Kidney epithelial cell (primary cell): ENCODE data around the gene FUS. TPM values are rescaled to one million over a fixed set of nuclear protein-coding genes. Genes with fewer than 3 reads are reported as not detected.

Source experiments
- DNase-seq: peaks from one replicate; pipeline ENCODE4 v3.0.0-alpha.2; 2010; ENCODE audit warnings: low read depth
- H3K27me3 ChIP-seq: 2 replicates; pipeline ENCODE4 v1.6.0; 2011; ENCODE audit warnings: low read length; ENCODE audit not compliant: control insufficient read depth, insufficient read depth
- H3K36me3 ChIP-seq: 2 replicates; pipeline ENCODE4 v1.5.1; 2011; ENCODE audit warnings: low read length; ENCODE audit not compliant: control insufficient read depth, insufficient read depth
- H3K4me3 ChIP-seq: 2 replicates; pipeline ENCODE4 v1.5.1; 2011; ENCODE audit warnings: low read depth, mild to moderate bottlenecking, control low read depth, low read length
- CTCF ChIP-seq: IDR thresholded peaks from 2 replicates; pipeline ENCODE4 v1.5.1; 2011; ENCODE audit warnings: mild to moderate bottlenecking, moderate library complexity, low read length, control low read depth, inconsistent platforms; ENCODE audit not compliant: insufficient read depth, poor library complexity, severe bottlenecking
- total RNA-seq: library from RNA; depleted of rRNA; stranded (reverse); fragments of >200 nt; gene quantifications from 2 replicates; pipeline ENCODE4 v1.2.3, GENCODE V29; 2015

Gene FUS
- total RNA-seq, 1 donor from 2014 or later, result 71.9 TPM

DNA sequence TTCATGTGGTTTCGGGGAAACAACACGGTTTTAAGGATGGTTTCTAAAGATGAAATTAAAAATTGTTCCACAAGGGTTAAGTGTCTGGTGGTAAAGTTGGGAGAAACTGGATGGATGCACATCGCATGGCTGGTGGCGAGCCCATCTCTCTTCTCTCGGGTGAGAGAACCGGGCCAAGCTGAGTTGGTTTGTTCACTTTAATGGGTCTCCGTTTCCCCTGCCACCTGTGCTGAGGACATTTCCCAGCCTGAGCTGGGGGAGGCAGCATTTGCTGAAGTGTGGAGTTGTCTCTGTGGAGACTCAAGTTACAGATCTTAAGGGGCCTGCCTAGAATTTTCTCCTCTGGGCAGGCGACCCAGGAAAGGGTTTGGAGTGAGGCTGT, 7.9 kb downstream of the FUS start:
- H3K4me3 ChIP-seq, result no peak overlapping the region
- H3K27me3 ChIP-seq, result no peaks in the 10 kb centered on the region
- no peak for TF ChIP-seq CTCF
- no peak for DNase-seq
- peaks cover 12% of the 10 kb centered on the region for H3K36me3 ChIP-seq

DNA sequence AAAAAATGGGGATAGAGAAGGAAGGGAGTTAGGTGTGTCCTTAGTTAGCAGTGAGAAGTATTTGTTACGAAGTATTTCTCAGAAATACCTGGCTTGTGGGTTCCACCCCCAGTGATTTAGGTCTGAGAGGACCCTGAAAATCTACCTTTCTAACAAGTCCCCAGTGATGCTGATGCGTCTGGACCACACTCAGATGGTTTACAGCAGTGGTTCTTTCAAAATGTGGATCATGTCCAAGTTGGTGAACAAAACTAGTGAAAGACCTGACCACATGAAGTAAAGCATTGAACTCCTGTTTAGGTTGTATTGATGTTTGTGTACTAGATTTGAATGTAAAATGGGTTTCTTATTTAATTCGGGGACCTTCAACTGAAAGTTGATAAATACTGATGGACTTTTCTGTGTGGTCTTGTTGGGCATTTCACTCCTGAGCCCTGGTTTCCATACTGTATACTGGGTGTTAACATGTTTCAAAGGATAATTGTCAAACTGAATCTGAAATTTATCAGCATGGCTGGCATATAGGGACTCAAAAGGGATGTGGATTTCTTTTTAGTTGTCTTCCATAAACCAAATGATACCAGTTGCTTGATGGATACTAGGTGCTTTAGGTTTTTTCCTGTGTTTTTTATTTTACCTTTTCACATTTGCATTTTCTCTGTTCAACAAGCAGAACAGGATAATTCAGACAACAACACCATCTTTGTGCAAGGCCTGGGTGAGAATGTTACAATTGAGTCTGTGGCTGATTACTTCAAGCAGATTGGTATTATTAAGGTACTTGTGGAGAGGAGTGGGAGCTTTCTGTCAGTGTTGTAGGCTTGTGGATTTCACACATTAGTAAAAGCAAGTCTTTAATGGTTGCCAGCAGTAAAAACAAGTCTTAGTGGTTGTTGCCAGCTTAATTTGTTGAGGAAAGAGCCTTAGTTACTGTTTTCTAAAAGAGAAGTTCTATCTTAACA, 8.8 kb downstream of the FUS start:
- H3K4me3 ChIP-seq, result no peak overlapping the region
- DNase-seq, result no peak
- H3K36me3 ChIP-seq, result peaks cover 12% of the 10 kb centered on the region
- no peak for TF ChIP-seq CTCF
- no peaks in the 10 kb centered on the region for H3K27me3 ChIP-seq

GRCh38 chr16:31189412-31189778, 9.5 kb downstream of the FUS start:
- H3K27me3 ChIP-seq, result no peaks in the 10 kb centered on the region
- no peak overlapping the region for H3K4me3 ChIP-seq
- no peak for DNase-seq
- TF ChIP-seq CTCF, result no peak
- peaks cover 12% of the 10 kb centered on the region for H3K36me3 ChIP-seq

- Histone ChIP-seq H3K27me3 (no peaks in the 10 kb centered on the region), H3K36me3 (peaks cover 15% of the 10 kb centered on the region), H3K4me3 (no peak overlapping the region)
- no peak for TF ChIP-seq CTCF
- DNase-seq, result no peak
These were observed 10.1 kb downstream of the FUS start for GRCh38 chr16:31190061-31190460.

- DNase-seq, result no peak
- H3K36me3 ChIP-seq, result peaks cover 13% of the 10 kb centered on the region
- H3K27me3 ChIP-seq, result no peaks in the 10 kb centered on the region
- no peak for TF ChIP-seq CTCF
- no peak overlapping the region for H3K4me3 ChIP-seq
These were observed 11.0 kb downstream of the FUS start for GRCh38 chr16:31190818-31191444.
